ENCODE data around the gene SNTB2. TPM values are rescaled to one million over a fixed set of nuclear protein-coding genes. Genes with fewer than 3 reads are reported as not detected.

The SNTB2 gene
- total and polyA plus RNA-seq, 4 donors: 2.1 to 7.8 (median 4.1) TPM

- H3K4me3 ChIP-seq (ENCODE audit: low read depth in 1 of 3, low read length in 3 of 3): no peak overlapping the region
- H3K27me3 ChIP-seq (ENCODE audit: control insufficient read depth in 4 of 4, insufficient read depth in 4 of 4, low read length in 3 of 4): no peaks in the 10 kb centered on the region
- TF ChIP-seq REST (IDR thresholded peaks at IDR 0.05) (no peak), FOXA1 (IDR thresholded peaks at IDR 0.05) (no peak), SP1 (IDR thresholded peaks at IDR 0.05) (no peak), FOXA2 (IDR thresholded peaks at IDR 0.05) (no peak), EGR1 (IDR thresholded peaks at IDR 0.05; ENCODE audit: low read depth in 2 of 2) (no peak), HNF4G (IDR thresholded peaks at IDR 0.05) (no peak), ZBTB33 (IDR thresholded peaks at IDR 0.05) (no peak), GABPA (IDR thresholded peaks at IDR 0.05 in 1 of 2, conservative IDR thresholded peaks at IDR 0.05 in 1 of 2) (no peak), TAF1 (conservative IDR thresholded peaks at IDR 0.05) (no peak), HNF4A (conservative IDR thresholded peaks at IDR 0.05) (no peak), MAX (IDR thresholded peaks at IDR 0.05) (no peak)
- TF ChIP-seq, protein P1, sequence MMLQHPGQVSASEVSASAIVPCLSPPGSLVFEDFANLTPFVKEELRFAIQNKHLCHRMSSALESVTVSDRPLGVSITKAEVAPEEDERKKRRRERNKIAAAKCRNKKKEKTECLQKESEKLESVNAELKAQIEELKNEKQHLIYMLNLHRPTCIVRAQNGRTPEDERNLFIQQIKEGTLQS (IDR thresholded peaks at IDR 0.05): no peak
- H3K27ac ChIP-seq (ENCODE audit: low read depth in 1 of 2, low read length in 2 of 2): no peak overlapping the region
- 91% methylated on average over 11 of the region's 11 CpGs for WGBS
- H3K4me1 ChIP-seq (ENCODE audit: control insufficient read depth in 4 of 4, insufficient read depth in 4 of 4, low read length in 3 of 4): no peaks in the 10 kb centered on the region
- H3K9me3 ChIP-seq (ENCODE audit: control insufficient read depth in 4 of 4, low read length in 3 of 4): no peaks in the 10 kb centered on the region
- DNase-seq (ENCODE audit: low spot score): no peak
- no peak overlapping the region for H3K9ac ChIP-seq (ENCODE audit: low read depth in 1 of 2, low read length in 2 of 2)
- H3K36me3 ChIP-seq (ENCODE audit: control insufficient read depth in 4 of 4, insufficient read depth in 3 of 4, low read depth in 1 of 4, low read length in 3 of 4): peaks cover 13 to 54% (median 28%) of the 10 kb centered on the region in 4 donors
Observed at GRCh38 chr16:69143116-69143515, 43.8 kb upstream of the SNTB2 start.

DNA sequence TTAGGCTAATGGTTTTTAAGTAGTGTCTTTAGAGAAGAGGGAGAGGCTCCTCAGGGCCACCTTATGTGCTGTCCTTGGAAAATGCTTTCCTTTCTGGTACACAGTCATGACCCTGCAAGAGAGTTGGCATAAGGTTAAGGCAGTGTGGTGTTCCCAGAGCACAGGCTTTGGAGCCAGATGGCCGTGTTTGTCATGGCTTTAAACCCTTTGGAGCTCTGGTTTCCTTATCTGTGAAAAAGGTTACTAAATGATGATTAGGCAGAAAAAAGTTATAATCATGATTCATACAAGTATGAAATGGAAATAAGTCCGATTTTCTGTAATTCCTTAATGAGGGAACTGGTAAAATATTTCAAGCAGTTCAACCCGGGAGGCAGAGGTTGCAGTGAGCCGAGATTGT is 41.3 kb upstream of the SNTB2 start:
- Histone ChIP-seq H3K4me3 (ENCODE audit: low read depth in 1 of 3, low read length in 3 of 3) (no peak overlapping the region), H3K9me3 (ENCODE audit: control insufficient read depth in 4 of 4, low read length in 3 of 4) (no peaks in the 10 kb centered on the region), H3K27ac (ENCODE audit: low read depth in 1 of 2, low read length in 2 of 2) (no peak overlapping the region), H3K36me3 (ENCODE audit: control insufficient read depth in 4 of 4, insufficient read depth in 3 of 4, low read depth in 1 of 4, low read length in 3 of 4) (peaks cover 8 to 50% (median 19%) of the 10 kb centered on the region in 4 donors), H3K9ac (ENCODE audit: low read depth in 1 of 2, low read length in 2 of 2) (no peak overlapping the region), H3K27me3 (ENCODE audit: control insufficient read depth in 4 of 4, insufficient read depth in 4 of 4, low read length in 3 of 4) (no peaks in the 10 kb centered on the region), H3K4me1 (ENCODE audit: control insufficient read depth in 4 of 4, insufficient read depth in 4 of 4, low read length in 3 of 4) (no peaks in the 10 kb centered on the region)
- 80% methylated on average over 4 of the region's 4 CpGs for WGBS
- DNase-seq (ENCODE audit: low spot score): no peak
- TF ChIP-seq GABPA (IDR thresholded peaks at IDR 0.05 in 1 of 2, conservative IDR thresholded peaks at IDR 0.05 in 1 of 2) (no peak), RAD21 (IDR thresholded peaks at IDR 0.05) (no peak), ZBTB33 (IDR thresholded peaks at IDR 0.05) (no peak), TAF1 (conservative IDR thresholded peaks at IDR 0.05) (no peak), HNF4G (IDR thresholded peaks at IDR 0.05) (no peak), CTCF (IDR thresholded peaks at IDR 0.05; ENCODE audit: low read depth, low read length, missing input control) (no peak), REST (IDR thresholded peaks at IDR 0.05) (no peak), FOXA2 (IDR thresholded peaks at IDR 0.05) (no peak), YY1 (IDR thresholded peaks at IDR 0.05) (no peak), RXRA (IDR thresholded peaks at IDR 0.05) (no peak), EGR1 (IDR thresholded peaks at IDR 0.05; ENCODE audit: low read depth in 2 of 2) (no peak), FOXA1 (IDR thresholded peaks at IDR 0.05) (no peak), JUND (IDR thresholded peaks at IDR 0.05) (no peak)
- TF ChIP-seq, protein P1 (IDR thresholded peaks at IDR 0.05): no peak

All from liver (tissue), 9 donors.